Spleen (tissue), 7 donors: ENCODE measurements around the gene PDGFD.

Experiments
- POLR2A ChIP-seq, 3 donors: fragments of 450-650 bp; IDR thresholded peaks; one replicate each; pipeline ENCODE4 v1.5.1; 2017; ENCODE audit warnings: antibody characterized with exemption in 3 of 3, mild to moderate bottlenecking in 1 of 3
- TF ChIP-seq, protein P1 (sequence below), 11 experiments: fragments of 200-600 bp in 7 of 11; fragments of 450-650 bp in 4 of 11; sonication (generic) in 4 of 11; IDR thresholded peaks in 8 of 11; conservative IDR thresholded peaks in 3 of 11; 1 replicate in 7 of 11; 2 replicates in 4 of 11; pipeline versions ENCODE4 v1.4.0 to v1.8.0; 2016 to 2021; ENCODE audit warnings: antibody characterized with exemption in 11 of 11, inconsistent platforms in 4 of 11, mild to moderate bottlenecking in 1 of 11
- donor health status: DM: no; HTN: no; CAD: no; lungs with moderate emphysema.
- donor health status: DM: no; HTN: no; CAD: no.
- donor health status: DM: no; HTN: no; CAD: no.

DNA sequence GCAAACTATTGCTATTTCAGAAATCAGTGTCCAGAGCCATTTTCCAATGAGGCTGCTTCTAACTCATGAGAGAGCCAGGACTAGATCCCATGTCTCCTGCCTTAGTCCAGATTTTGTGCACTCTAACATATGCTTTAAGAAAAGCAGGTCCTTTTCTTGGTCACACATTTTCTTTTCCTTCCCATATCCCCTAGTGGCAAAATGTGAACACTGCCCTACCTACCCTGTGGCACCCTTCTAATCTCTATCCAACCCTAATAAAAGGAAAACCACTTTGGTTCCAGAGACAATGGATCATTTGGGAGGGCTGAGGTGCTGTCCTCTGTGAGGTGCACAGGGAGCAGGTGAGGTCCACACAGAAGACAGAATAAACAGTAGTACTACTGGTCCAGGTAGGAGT lies 199.6 kb downstream of the PDGFD start:
- TF ChIP-seq POLR2A (IDR thresholded peaks at IDR 0.05), result no peak
- TF ChIP-seq, protein P1, sequence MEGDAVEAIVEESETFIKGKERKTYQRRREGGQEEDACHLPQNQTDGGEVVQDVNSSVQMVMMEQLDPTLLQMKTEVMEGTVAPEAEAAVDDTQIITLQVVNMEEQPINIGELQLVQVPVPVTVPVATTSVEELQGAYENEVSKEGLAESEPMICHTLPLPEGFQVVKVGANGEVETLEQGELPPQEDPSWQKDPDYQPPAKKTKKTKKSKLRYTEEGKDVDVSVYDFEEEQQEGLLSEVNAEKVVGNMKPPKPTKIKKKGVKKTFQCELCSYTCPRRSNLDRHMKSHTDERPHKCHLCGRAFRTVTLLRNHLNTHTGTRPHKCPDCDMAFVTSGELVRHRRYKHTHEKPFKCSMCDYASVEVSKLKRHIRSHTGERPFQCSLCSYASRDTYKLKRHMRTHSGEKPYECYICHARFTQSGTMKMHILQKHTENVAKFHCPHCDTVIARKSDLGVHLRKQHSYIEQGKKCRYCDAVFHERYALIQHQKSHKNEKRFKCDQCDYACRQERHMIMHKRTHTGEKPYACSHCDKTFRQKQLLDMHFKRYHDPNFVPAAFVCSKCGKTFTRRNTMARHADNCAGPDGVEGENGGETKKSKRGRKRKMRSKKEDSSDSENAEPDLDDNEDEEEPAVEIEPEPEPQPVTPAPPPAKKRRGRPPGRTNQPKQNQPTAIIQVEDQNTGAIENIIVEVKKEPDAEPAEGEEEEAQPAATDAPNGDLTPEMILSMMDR (IDR thresholded peaks at IDR 0.05 in 8 of 11, conservative IDR thresholded peaks at IDR 0.05 in 3 of 11), result no peak
